Mammary epithelial cell (primary cell): ENCODE measurements around the gene SVOPL.

ENCODE experiments used
- CTCF ChIP-seq, 2 donors: IDR thresholded peaks in 1 of 2; conservative IDR thresholded peaks in 1 of 2; 2 replicates each; pipeline ENCODE4 v1.5.1; 2011 to 2012; ENCODE audit warnings: inconsistent platforms in 2 of 2, low read length in 2 of 2, mild to moderate bottlenecking in 2 of 2, control low read depth in 1 of 2, low read depth in 1 of 2; ENCODE audit not compliant: insufficient read depth in 1 of 2; ENCODE audit errors: extremely low read depth in 1 of 2
- EZH2 ChIP-seq: IDR thresholded peaks from 2 replicates; pipeline ENCODE4 v1.6.1; 2012; ENCODE audit warnings: low read length, inconsistent platforms, borderline replicate concordance

- TF ChIP-seq CTCF (conservative IDR thresholded peaks at IDR 0.05 in 1 of 2, IDR thresholded peaks at IDR 0.05 in 1 of 2; ENCODE audit: extremely low read depth in 1 of 2, insufficient read depth in 1 of 2, low read depth in 1 of 2, low read length in 2 of 2) (no peak), EZH2 (no peak)
Observed at GRCh38 chr7:138584696-138585095, 116.5 kb downstream of the SVOPL start.
